GM10266 (cell line): ENCODE data around the gene USP12.

Experiments
- DNase-seq: peaks from one replicate; pipeline ENCODE4 v3.0.0; 2012; ENCODE audit errors: extremely low spot score
- TF ChIP-seq, protein P1 (sequence below): IDR thresholded peaks from 2 replicates; pipeline ENCODE4 v1.5.1; 2012; ENCODE audit warnings: mild to moderate bottlenecking, low read depth; ENCODE audit not compliant: control insufficient read depth, insufficient read depth; ENCODE audit errors: missing control alignments

The USP12 gene

GRCh38 chr13:27083183-27083582 lies 88.4 kb downstream of the USP12 start:
- TF ChIP-seq, protein P1, sequence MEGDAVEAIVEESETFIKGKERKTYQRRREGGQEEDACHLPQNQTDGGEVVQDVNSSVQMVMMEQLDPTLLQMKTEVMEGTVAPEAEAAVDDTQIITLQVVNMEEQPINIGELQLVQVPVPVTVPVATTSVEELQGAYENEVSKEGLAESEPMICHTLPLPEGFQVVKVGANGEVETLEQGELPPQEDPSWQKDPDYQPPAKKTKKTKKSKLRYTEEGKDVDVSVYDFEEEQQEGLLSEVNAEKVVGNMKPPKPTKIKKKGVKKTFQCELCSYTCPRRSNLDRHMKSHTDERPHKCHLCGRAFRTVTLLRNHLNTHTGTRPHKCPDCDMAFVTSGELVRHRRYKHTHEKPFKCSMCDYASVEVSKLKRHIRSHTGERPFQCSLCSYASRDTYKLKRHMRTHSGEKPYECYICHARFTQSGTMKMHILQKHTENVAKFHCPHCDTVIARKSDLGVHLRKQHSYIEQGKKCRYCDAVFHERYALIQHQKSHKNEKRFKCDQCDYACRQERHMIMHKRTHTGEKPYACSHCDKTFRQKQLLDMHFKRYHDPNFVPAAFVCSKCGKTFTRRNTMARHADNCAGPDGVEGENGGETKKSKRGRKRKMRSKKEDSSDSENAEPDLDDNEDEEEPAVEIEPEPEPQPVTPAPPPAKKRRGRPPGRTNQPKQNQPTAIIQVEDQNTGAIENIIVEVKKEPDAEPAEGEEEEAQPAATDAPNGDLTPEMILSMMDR = no peak

GRCh38 chr13:27081893-27082679 lies 89.5 kb downstream of the USP12 start:
- no peak for DNase-seq
- TF ChIP-seq, protein P1 = no peak

More at GRCh38 chr13:27083183-27083582, 88.4 kb downstream of the USP12 start:
- DNase-seq = no peak

DNA sequence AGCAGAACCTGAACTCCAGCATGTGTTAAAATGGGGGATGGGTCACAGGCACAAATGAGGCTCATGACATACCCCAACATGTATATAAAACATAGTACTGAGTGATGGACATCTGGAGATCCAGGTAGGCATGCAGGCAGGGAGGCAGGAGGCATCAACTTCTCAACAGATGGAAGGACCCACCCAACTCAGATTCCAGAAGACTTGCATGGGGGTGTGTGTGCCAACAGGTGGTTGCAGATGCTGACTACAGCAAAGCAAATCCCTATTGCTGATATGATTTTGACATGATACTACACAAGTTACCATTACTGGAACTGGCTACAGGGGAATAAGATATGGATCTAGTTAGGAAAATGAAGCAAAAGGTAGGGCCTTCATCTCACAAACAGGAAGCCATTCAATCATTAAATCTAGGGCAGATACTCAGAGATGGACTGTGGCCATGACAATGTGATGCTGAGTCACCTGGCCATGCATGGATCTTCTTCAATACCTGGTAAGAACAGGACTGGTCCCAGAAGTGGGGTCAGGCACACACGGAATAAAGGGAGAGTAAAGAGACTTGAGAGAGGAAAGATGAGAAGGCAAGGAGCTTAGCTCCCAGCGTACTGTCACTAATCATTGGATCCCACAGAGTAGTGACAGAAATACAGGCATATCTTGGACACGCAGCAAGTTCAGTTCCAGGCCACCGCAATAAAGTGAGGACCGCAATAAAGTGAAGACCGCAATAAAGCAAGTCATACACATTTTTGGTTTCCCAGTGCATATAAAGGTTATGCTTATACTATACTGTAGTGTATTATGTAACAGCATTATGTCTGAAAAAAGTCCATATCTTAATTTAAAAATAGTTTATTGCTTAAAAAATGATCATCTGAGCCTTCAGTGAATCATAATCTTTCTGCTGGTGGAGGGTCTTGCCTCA lies 91.3 kb downstream of the USP12 start:
- DNase-seq = no peak

DNA sequence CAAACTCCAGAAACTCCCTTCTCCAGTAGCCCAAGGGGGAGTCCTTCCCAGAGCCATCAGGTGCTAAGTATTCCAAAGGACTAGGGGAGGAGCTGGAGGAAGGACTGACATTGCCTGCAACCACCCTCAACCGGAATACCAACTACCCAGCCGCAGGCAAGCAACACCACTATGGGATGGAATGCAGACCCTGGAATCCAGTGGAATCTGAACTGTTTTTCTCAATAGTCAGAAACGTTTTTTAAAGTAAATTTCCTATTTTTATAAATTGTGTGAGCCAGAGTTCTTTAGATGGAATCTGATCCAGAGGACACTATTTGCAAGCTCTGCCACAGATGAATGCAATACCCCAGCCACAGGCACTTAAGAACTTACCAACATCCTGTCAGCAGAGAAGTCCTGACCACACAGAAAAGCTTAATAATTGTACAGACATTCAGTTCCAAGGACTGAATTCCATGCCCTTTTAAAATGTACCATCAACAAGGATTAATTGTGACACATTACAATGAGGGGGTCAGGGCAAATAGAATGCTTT lies 92.1 kb downstream of the USP12 start:
- TF ChIP-seq, protein P1 = no peak
- DNase-seq = no peak

More for the DNA sequence above, 91.3 kb downstream of the USP12 start:
- TF ChIP-seq, protein P1 = no peak

GRCh38 chr13:27077451-27077850 lies 94.2 kb downstream of the USP12 start:
- no peak for DNase-seq
- TF ChIP-seq, protein P1 = no peak

DNA sequence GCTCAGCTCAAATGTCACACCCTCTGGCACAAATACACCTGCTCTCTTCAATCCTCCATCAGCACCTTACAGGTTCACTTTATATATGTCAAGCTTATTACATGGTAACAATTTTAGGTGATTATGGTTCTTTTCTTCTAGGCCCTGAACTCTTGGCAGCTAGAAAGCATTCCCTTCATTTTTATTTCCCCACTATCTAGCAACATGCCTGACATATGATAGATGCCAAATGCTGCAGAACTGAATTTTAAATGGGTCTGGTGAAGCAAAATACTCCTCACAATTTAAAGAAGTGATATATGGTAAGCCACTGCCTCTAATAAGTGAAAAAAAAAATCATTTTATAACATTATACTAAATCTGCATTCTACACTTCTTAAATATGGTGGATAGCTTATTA lies 95.2 kb downstream of the USP12 start:
- DNase-seq = no peak
- TF ChIP-seq, protein P1 = no peak
